ENCODE measurements around the gene ZNF763.

DNA sequence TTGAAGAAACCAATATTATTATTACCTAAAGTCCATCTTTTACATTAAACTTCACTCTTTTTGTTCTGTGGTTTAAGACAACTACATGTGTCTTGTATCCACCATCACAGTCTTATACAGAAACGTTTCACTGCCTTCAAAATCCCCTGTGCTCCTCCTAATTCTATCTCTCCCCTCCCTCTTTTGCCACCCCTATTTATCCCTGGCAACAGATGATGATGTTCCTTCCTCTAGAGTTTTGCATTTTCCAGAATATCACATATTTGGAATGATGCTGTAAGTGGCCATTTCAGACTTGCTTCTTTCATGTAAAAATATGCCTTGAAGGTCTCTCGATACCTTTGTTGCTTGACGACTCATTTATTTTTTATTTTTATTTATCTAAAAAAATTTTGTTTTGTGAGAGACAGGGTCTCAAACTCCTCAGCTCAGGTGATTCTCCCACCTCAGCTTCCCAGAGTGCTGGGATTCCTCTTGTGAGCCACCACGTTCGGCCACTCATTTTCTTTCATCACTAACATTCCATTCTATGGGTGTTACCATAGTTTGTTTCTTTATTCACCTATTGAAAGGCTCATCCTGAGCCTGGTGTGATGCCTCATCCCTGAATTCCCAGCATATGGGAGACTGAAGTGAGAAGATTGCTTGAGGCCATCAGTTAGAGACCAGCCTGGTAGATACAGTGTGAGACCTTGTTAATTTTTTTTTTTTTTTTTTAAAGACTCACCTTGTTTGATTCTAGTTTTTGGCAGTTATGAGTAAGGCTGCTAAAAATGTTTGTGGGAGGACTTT is 8.4 kb downstream of the ZNF763 start:
- TF ChIP-seq TCF7L2 (IDR thresholded peaks at IDR 0.05; ENCODE audit: low read depth, low read length), result no peak
- TF ChIP-seq, protein P1, sequence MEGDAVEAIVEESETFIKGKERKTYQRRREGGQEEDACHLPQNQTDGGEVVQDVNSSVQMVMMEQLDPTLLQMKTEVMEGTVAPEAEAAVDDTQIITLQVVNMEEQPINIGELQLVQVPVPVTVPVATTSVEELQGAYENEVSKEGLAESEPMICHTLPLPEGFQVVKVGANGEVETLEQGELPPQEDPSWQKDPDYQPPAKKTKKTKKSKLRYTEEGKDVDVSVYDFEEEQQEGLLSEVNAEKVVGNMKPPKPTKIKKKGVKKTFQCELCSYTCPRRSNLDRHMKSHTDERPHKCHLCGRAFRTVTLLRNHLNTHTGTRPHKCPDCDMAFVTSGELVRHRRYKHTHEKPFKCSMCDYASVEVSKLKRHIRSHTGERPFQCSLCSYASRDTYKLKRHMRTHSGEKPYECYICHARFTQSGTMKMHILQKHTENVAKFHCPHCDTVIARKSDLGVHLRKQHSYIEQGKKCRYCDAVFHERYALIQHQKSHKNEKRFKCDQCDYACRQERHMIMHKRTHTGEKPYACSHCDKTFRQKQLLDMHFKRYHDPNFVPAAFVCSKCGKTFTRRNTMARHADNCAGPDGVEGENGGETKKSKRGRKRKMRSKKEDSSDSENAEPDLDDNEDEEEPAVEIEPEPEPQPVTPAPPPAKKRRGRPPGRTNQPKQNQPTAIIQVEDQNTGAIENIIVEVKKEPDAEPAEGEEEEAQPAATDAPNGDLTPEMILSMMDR (IDR thresholded peaks at IDR 0.05), result no peak
- TF ChIP-seq, protein P2, sequence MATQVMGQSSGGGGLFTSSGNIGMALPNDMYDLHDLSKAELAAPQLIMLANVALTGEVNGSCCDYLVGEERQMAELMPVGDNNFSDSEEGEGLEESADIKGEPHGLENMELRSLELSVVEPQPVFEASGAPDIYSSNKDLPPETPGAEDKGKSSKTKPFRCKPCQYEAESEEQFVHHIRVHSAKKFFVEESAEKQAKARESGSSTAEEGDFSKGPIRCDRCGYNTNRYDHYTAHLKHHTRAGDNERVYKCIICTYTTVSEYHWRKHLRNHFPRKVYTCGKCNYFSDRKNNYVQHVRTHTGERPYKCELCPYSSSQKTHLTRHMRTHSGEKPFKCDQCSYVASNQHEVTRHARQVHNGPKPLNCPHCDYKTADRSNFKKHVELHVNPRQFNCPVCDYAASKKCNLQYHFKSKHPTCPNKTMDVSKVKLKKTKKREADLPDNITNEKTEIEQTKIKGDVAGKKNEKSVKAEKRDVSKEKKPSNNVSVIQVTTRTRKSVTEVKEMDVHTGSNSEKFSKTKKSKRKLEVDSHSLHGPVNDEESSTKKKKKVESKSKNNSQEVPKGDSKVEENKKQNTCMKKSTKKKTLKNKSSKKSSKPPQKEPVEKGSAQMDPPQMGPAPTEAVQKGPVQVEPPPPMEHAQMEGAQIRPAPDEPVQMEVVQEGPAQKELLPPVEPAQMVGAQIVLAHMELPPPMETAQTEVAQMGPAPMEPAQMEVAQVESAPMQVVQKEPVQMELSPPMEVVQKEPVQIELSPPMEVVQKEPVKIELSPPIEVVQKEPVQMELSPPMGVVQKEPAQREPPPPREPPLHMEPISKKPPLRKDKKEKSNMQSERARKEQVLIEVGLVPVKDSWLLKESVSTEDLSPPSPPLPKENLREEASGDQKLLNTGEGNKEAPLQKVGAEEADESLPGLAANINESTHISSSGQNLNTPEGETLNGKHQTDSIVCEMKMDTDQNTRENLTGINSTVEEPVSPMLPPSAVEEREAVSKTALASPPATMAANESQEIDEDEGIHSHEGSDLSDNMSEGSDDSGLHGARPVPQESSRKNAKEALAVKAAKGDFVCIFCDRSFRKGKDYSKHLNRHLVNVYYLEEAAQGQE (IDR thresholded peaks at IDR 0.05; ENCODE audit: insufficient read depth in 1 of 2, low read depth in 2 of 2, low read length in 1 of 2), result no peak
- no peak for TF ChIP-seq POLR2AphosphoS5 (IDR thresholded peaks at IDR 0.05; ENCODE audit: low read depth, low read length)
- TF ChIP-seq SIN3A (IDR thresholded peaks at IDR 0.05; ENCODE audit: borderline replicate concordance, insufficient read depth, low read depth, low read length), result no peak

All from Panc1 (cell line).